Glutamatergic neuron (in vitro differentiated cells): ENCODE results near the gene PPP1R12B. TPM values are rescaled to one million over a fixed set of nuclear protein-coding genes. Genes with fewer than 3 reads are reported as not detected.
"Not testable (repeated sequence)": the region's sequence is repeated elsewhere in the genome, so short reads cannot be mapped to it uniquely, and the experiment has no call there.

Source experiments
- DNase-seq: peaks from one replicate; pipeline ENCODE4 v3.0.0; 2022
- H3K27ac Mint-ChIP-seq: one replicate; pipeline ENCODE4 v1.8.0; 2020; ENCODE audit warnings: mild to moderate bottlenecking, mixed read lengths, inconsistent platforms; ENCODE audit not compliant: unreplicated experiment
- H3K27me3 Mint-ChIP-seq: one replicate; pipeline ENCODE4 v1.8.0; 2020; ENCODE audit warnings: mild to moderate bottlenecking, moderate library complexity, mixed read lengths, inconsistent platforms; ENCODE audit not compliant: unreplicated experiment
- H3K36me3 Mint-ChIP-seq: one replicate; pipeline ENCODE4 v1.8.0; 2020; ENCODE audit warnings: mild to moderate bottlenecking, mixed read lengths, inconsistent platforms; ENCODE audit not compliant: unreplicated experiment
- H3K4me1 Mint-ChIP-seq: one replicate; pipeline ENCODE4 v1.8.0; 2020; ENCODE audit warnings: mild to moderate bottlenecking, low read depth, mixed read lengths, inconsistent platforms; ENCODE audit not compliant: unreplicated experiment
- H3K4me3 Mint-ChIP-seq: one replicate; pipeline ENCODE4 v1.8.0; 2020; ENCODE audit warnings: mild to moderate bottlenecking, mixed read lengths, inconsistent platforms; ENCODE audit not compliant: unreplicated experiment
- H3K9me3 Mint-ChIP-seq: one replicate; pipeline ENCODE4 v1.8.0; 2020; ENCODE audit warnings: mild to moderate bottlenecking, moderate library complexity, mixed read lengths, inconsistent platforms; ENCODE audit not compliant: unreplicated experiment
- total RNA-seq: library from RNA; stranded (reverse); fragmentation: NEBNext Ultra II Directional; extraction: Animal tissue kit (Norgen Biotek cat#: 25700); gene quantifications from one replicate; pipeline ENCODE4 v1.2.1, GENCODE V29; 2021; ENCODE audit not compliant: unreplicated experiment
- TF ChIP-seq, protein P1 (sequence below): fragments of 200-600 bp; sonication (generic); IDR thresholded peaks from one replicate; pipeline ENCODE4 v1.5.0; 2021; ENCODE audit not compliant: partially characterized antibody, unreplicated experiment

PPP1R12B gene
- total RNA-seq, 1 donor from 2014 or later: 37.3 TPM

GRCh38 chr1:202516434-202516877 is 168.0 kb downstream of the PPP1R12B start:
- TF ChIP-seq, protein P1, sequence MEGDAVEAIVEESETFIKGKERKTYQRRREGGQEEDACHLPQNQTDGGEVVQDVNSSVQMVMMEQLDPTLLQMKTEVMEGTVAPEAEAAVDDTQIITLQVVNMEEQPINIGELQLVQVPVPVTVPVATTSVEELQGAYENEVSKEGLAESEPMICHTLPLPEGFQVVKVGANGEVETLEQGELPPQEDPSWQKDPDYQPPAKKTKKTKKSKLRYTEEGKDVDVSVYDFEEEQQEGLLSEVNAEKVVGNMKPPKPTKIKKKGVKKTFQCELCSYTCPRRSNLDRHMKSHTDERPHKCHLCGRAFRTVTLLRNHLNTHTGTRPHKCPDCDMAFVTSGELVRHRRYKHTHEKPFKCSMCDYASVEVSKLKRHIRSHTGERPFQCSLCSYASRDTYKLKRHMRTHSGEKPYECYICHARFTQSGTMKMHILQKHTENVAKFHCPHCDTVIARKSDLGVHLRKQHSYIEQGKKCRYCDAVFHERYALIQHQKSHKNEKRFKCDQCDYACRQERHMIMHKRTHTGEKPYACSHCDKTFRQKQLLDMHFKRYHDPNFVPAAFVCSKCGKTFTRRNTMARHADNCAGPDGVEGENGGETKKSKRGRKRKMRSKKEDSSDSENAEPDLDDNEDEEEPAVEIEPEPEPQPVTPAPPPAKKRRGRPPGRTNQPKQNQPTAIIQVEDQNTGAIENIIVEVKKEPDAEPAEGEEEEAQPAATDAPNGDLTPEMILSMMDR: no peak
- Mint-ChIP-seq H3K4me3 (no peak overlapping the region), H3K9me3 (peaks cover under 1% of the 10 kb centered on the region), H3K27me3 (peaks cover 2% of the 10 kb centered on the region), H3K36me3 (no peaks in the 10 kb centered on the region), H3K4me1 (no peaks in the 10 kb centered on the region), H3K27ac (no peak overlapping the region)
- DNase-seq: no peak

- not testable (repeated sequence) for H3K36me3 Mint-ChIP-seq, H3K27me3 Mint-ChIP-seq, H3K27ac Mint-ChIP-seq, DNase-seq, H3K9me3 Mint-ChIP-seq, H3K4me3 Mint-ChIP-seq, H3K4me1 Mint-ChIP-seq
Observed at GRCh38 chr1:202517146-202517545, 168.6 kb downstream of the PPP1R12B start.

DNA sequence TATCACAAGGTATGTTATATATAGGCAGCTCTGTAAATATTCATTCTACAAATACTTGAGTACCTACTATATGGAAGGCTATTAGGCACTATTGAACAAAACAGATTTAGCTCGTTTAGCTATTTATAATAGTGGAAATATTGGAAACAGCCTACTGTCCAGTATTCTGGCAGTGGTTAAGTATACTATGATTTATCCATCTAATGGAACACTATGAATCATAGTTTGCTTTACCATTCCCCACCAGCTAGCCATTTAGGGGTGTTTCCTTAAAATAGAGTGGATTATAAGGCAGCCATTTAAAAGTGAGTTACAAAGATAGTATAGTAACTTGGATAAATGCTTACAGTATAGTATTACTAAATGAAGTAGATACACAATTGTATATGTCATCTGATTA is 169.7 kb downstream of the PPP1R12B start:
- not testable (repeated sequence) for H3K27me3 Mint-ChIP-seq, H3K36me3 Mint-ChIP-seq, H3K27ac Mint-ChIP-seq, DNase-seq, H3K4me3 Mint-ChIP-seq, H3K9me3 Mint-ChIP-seq, H3K4me1 Mint-ChIP-seq

GRCh38 chr1:202518905-202519304 is 170.4 kb downstream of the PPP1R12B start:
- H3K4me3 Mint-ChIP-seq, H3K9me3 Mint-ChIP-seq, H3K36me3 Mint-ChIP-seq, H3K4me1 Mint-ChIP-seq, H3K27me3 Mint-ChIP-seq, H3K27ac Mint-ChIP-seq, DNase-seq: not testable (repeated sequence)

- not testable (repeated sequence) for H3K9me3 Mint-ChIP-seq, H3K27ac Mint-ChIP-seq, H3K4me1 Mint-ChIP-seq, H3K36me3 Mint-ChIP-seq, DNase-seq, H3K27me3 Mint-ChIP-seq, H3K4me3 Mint-ChIP-seq
Observed at GRCh38 chr1:202520129-202520856, 171.8 kb downstream of the PPP1R12B start.

DNA sequence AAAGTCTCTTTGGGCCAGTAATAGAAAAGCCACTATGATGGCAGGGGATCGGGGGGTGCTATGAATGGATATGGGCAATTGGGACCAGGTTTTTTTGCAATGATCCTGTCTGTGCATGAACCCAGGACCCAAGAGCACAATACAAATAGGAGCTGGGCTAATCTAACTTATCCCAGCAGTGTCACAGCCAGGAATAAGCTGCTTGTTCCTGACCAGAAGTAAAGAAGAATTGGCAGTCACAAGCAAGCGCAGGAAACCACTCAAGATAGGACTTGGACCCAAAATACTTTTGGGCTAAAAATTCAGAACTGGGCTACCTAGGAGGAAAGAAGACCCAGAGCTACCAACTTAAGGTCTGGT is 172.3 kb downstream of the PPP1R12B start:
- H3K4me3 Mint-ChIP-seq, H3K4me1 Mint-ChIP-seq, H3K36me3 Mint-ChIP-seq: not testable (repeated sequence)

DNA sequence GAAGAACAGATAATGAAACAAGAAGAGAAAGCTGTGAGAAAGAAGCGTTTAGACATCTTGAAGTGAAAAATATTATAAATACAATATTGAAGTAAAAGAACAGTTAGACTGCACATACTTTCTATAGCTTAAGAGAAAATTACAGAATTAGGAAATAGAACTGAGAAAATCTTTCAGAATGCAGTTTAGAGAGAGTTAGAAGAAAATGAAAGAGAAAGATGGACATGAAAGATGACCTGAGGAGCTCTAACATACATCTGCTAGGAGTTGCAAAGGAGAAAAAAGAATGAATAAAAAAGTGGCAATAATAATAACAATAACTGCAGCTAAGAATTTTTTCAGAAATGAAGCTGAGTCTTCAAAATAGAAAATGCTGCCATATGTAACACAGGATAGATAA is 173.0 kb downstream of the PPP1R12B start:
- not testable (repeated sequence) for H3K27me3 Mint-ChIP-seq, H3K4me1 Mint-ChIP-seq, H3K27ac Mint-ChIP-seq, H3K9me3 Mint-ChIP-seq, H3K4me3 Mint-ChIP-seq, H3K36me3 Mint-ChIP-seq, DNase-seq

More for the DNA sequence above, 172.3 kb downstream of the PPP1R12B start:
- not testable (repeated sequence) for H3K27me3 Mint-ChIP-seq, DNase-seq, H3K27ac Mint-ChIP-seq, H3K9me3 Mint-ChIP-seq

- H3K27ac Mint-ChIP-seq: no peak overlapping the region
Observed at GRCh38 chr1:202521886-202522285, 173.4 kb downstream of the PPP1R12B start.

DNA sequence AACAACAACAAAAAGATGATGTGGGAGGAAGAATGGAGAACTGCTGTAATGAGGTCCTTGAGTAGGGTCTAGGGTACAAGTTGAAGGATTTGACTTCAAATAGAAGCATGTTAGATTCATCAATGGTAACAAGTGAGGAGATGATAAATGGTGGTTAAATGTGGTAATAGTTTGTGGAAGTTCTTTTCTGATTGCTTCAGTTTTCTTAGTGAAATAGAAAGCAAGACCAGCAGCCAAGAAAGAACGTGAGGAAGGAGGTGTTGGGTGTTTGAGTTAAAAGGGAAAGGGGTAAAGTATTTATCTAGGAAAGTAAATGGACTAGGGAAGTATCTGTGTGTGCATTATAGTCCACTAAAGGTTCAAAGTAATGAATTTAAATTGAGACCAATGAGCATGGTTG is 177.6 kb downstream of the PPP1R12B start:
- not testable (repeated sequence) for H3K4me1 Mint-ChIP-seq, H3K27me3 Mint-ChIP-seq, H3K27ac Mint-ChIP-seq, DNase-seq, H3K36me3 Mint-ChIP-seq, H3K4me3 Mint-ChIP-seq, H3K9me3 Mint-ChIP-seq

More at GRCh38 chr1:202521886-202522285, 173.4 kb downstream of the PPP1R12B start:
- DNase-seq: no peak
- H3K4me1 Mint-ChIP-seq: no peaks in the 10 kb centered on the region
- peaks cover 2% of the 10 kb centered on the region for H3K27me3 Mint-ChIP-seq
- peaks cover 3% of the 10 kb centered on the region for H3K9me3 Mint-ChIP-seq
- TF ChIP-seq, protein P1: no peak
- H3K4me3 Mint-ChIP-seq: no peak overlapping the region
- H3K36me3 Mint-ChIP-seq: no peaks in the 10 kb centered on the region

GRCh38 chr1:202528096-202528722 is 179.7 kb downstream of the PPP1R12B start:
- not testable (repeated sequence) for H3K4me1 Mint-ChIP-seq, H3K4me3 Mint-ChIP-seq, H3K27ac Mint-ChIP-seq, H3K36me3 Mint-ChIP-seq, H3K9me3 Mint-ChIP-seq, DNase-seq, H3K27me3 Mint-ChIP-seq
